Type B pancreatic cell (in vitro differentiated cells): ENCODE results near the gene CEP250. TPM values are rescaled to one million over a fixed set of nuclear protein-coding genes. Genes with fewer than 3 reads are reported as not detected.
"Not testable (repeated sequence)": the region's sequence is repeated elsewhere in the genome, so short reads cannot be mapped to it uniquely, and the experiment has no call there.

Experiments used
- DNase-seq: peaks from one replicate; pipeline ENCODE4 v3.0.0; 2021; ENCODE audit warnings: mixed read lengths; ENCODE audit not compliant: unreplicated experiment; ENCODE audit errors: extremely low spot score
- H3K27ac Mint-ChIP-seq: 2 replicates; pipeline ENCODE4 v1.8.0; 2021; ENCODE audit warnings: mild to moderate bottlenecking, mixed read lengths
- H3K27me3 Mint-ChIP-seq: 2 replicates; pipeline ENCODE4 v1.8.0; 2021; ENCODE audit warnings: mixed read lengths
- H3K36me3 Mint-ChIP-seq: 2 replicates; pipeline ENCODE4 v1.8.0; 2021; ENCODE audit warnings: mixed read lengths
- H3K4me1 Mint-ChIP-seq: one replicate; pipeline ENCODE4 v1.8.0; 2021; ENCODE audit warnings: mixed read lengths; ENCODE audit not compliant: unreplicated experiment
- H3K4me3 Mint-ChIP-seq: 2 replicates; pipeline ENCODE4 v1.8.0; 2021; ENCODE audit warnings: mild to moderate bottlenecking, mixed read lengths
- H3K9me3 Mint-ChIP-seq: 2 replicates; pipeline ENCODE4 v1.8.0; 2021; ENCODE audit warnings: mixed read lengths
- CTCF ChIP-seq: fragments of 200-600 bp; sonication (generic); conservative IDR thresholded peaks from 2 replicates; pipeline ENCODE4 v1.5.0; 2021; ENCODE audit warnings: antibody characterized with exemption, mild to moderate bottlenecking
- total RNA-seq: library from RNA; stranded (reverse); gene quantifications from 2 replicates; pipeline ENCODE4 v1.2.1, GENCODE V29; 2021; ENCODE audit warnings: low replicate concordance

CEP250 gene
- total RNA-seq, 1 donor from 2014 or later: 57.1 TPM

- Mint-ChIP-seq H3K27ac (peak overlapping the region; percentile 80), H3K9me3 (no peaks in the 10 kb centered on the region), H3K36me3 (no peaks in the 10 kb centered on the region), H3K27me3 (no peaks in the 10 kb centered on the region), H3K4me3 (peak overlapping the region; percentile 89), H3K4me1 (peaks cover 13% of the 10 kb centered on the region)
- peak; percentile 94 for DNase-seq
- TF ChIP-seq CTCF: peak; percentile 96
These were observed 8.2 kb upstream of the CEP250 start for GRCh38 chr20:35447082-35447789.

GRCh38 chr20:35448788-35449373, 6.5 kb upstream of the CEP250 start:
- H3K4me3 Mint-ChIP-seq: no peak overlapping the region
- H3K36me3 Mint-ChIP-seq: no peaks in the 10 kb centered on the region
- no peaks in the 10 kb centered on the region for H3K9me3 Mint-ChIP-seq
- no peak overlapping the region for H3K27ac Mint-ChIP-seq
- no peak for DNase-seq
- peaks cover 10% of the 10 kb centered on the region for H3K4me1 Mint-ChIP-seq
- no peak for TF ChIP-seq CTCF
- no peaks in the 10 kb centered on the region for H3K27me3 Mint-ChIP-seq

GRCh38 chr20:35449855-35450254, 5.5 kb upstream of the CEP250 start:
- not testable (repeated sequence) for H3K27me3 Mint-ChIP-seq, H3K4me3 Mint-ChIP-seq, H3K4me1 Mint-ChIP-seq, H3K9me3 Mint-ChIP-seq, H3K36me3 Mint-ChIP-seq, DNase-seq, H3K27ac Mint-ChIP-seq

GRCh38 chr20:35451295-35451694, 4.1 kb upstream of the CEP250 start:
- DNase-seq: no peak
- Mint-ChIP-seq H3K27me3 (no peaks in the 10 kb centered on the region), H3K27ac (peak overlapping the region; percentile 64), H3K36me3 (no peaks in the 10 kb centered on the region), H3K9me3 (no peaks in the 10 kb centered on the region), H3K4me1 (peaks cover 13% of the 10 kb centered on the region), H3K4me3 (peak overlapping the region; percentile 39)
- TF ChIP-seq CTCF: no peak

GRCh38 chr20:35453647-35454046, 1.8 kb upstream of the CEP250 start:
- Mint-ChIP-seq H3K27me3 (no peaks in the 10 kb centered on the region), H3K9me3 (no peaks in the 10 kb centered on the region), H3K36me3 (no peaks in the 10 kb centered on the region), H3K4me3 (peak overlapping the region; percentile 95), H3K27ac (peak overlapping the region; percentile 100), H3K4me1 (peaks cover 24% of the 10 kb centered on the region)
- no peak for DNase-seq
- TF ChIP-seq CTCF: no peak

- H3K9me3 Mint-ChIP-seq, DNase-seq, H3K27me3 Mint-ChIP-seq: not testable (repeated sequence)
- Mint-ChIP-seq H3K4me3 (peak overlapping the region; percentile 95), H3K4me1 (peaks cover 19% of the 10 kb centered on the region), H3K36me3 (peaks cover 10% of the 10 kb centered on the region), H3K27ac (peak overlapping the region; percentile 36)
These were observed 1.3 kb downstream of the CEP250 start for GRCh38 chr20:35456700-35457099.

GRCh38 chr20:35457539-35457938, 2.1 kb downstream of the CEP250 start:
- H3K4me1 Mint-ChIP-seq: peaks cover 19% of the 10 kb centered on the region
- DNase-seq, H3K27me3 Mint-ChIP-seq, H3K27ac Mint-ChIP-seq, H3K9me3 Mint-ChIP-seq: not testable (repeated sequence)
- peak overlapping the region; percentile 8 for H3K4me3 Mint-ChIP-seq
- H3K36me3 Mint-ChIP-seq: peaks cover 16% of the 10 kb centered on the region
